ENCODE data around the gene TFCP2L1. TPM values are rescaled to one million over a fixed set of nuclear protein-coding genes. Genes with fewer than 3 reads are reported as not detected.

The TFCP2L1 gene
- total and polyA plus RNA-seq, 2 experiments from 2014 or later, result 0.94 to 6.4 TPM

GRCh38 chr2:121189661-121190381 is 95.2 kb downstream of the TFCP2L1 start:
- no peaks in the 10 kb centered on the region for H3K36me3 Mint-ChIP-seq (ENCODE audit: low read depth)
- Histone ChIP-seq H3K4me1 (ENCODE audit: insufficient read depth) (no peaks in the 10 kb centered on the region), H2AFZ (no peak overlapping the region), H3K27ac (ENCODE audit: low read depth) (no peak overlapping the region), H3K9me2 (ENCODE audit: insufficient read depth) (no peaks in the 10 kb centered on the region), H3K79me2 (replicated peaks; ENCODE audit: insufficient read depth) (no peaks in the 10 kb centered on the region), H4K20me1 (replicated peaks; ENCODE audit: insufficient read depth) (no peaks in the 10 kb centered on the region; the same call in 1 of the 2 replicates), H3K4me3 (no peak overlapping the region), H3K27me3 (ENCODE audit: insufficient read depth) (no peaks in the 10 kb centered on the region), H3F3A (replicated peaks; ENCODE audit: low read depth) (no peaks in the 10 kb centered on the region), H3K36me3 (ENCODE audit: insufficient read depth) (no peaks in the 10 kb centered on the region), H3K4me2 (no peak overlapping the region)
- H3K27me3 Mint-ChIP-seq (ENCODE audit: insufficient read depth, low read depth, poor library complexity), result peaks cover 18% of the 10 kb centered on the region
- H3K4me1 Mint-ChIP-seq, result peaks cover 6% of the 10 kb centered on the region
- H3K4me3 Mint-ChIP-seq, result no peak overlapping the region
- DNase-seq (ENCODE audit: low spot score) (no peak), ATAC-seq (no peak)
- H3K27ac Mint-ChIP-seq, result no peak overlapping the region
- TF ChIP-seq REST (IDR thresholded peaks at IDR 0.05; ENCODE audit: unreplicated experiment), result no peak
- no peaks in the 10 kb centered on the region for H3K9me3 Mint-ChIP-seq

GRCh38 chr2:121189011-121189410 is 96.0 kb downstream of the TFCP2L1 start:
- Histone ChIP-seq H4K20me1 (replicated peaks; ENCODE audit: insufficient read depth) (no peaks in the 10 kb centered on the region; the same call in 1 of the 2 replicates), H3K4me3 (no peak overlapping the region), H3K36me3 (ENCODE audit: insufficient read depth) (no peaks in the 10 kb centered on the region), H2AFZ (no peak overlapping the region), H3K27ac (ENCODE audit: low read depth) (no peak overlapping the region), H3K4me1 (ENCODE audit: insufficient read depth) (no peaks in the 10 kb centered on the region), H3K4me2 (no peak overlapping the region), H3F3A (replicated peaks; ENCODE audit: low read depth) (no peaks in the 10 kb centered on the region), H3K79me2 (replicated peaks; ENCODE audit: insufficient read depth) (no peaks in the 10 kb centered on the region), H3K27me3 (ENCODE audit: insufficient read depth) (no peaks in the 10 kb centered on the region), H3K9me2 (ENCODE audit: insufficient read depth) (no peaks in the 10 kb centered on the region)
- peaks cover 6% of the 10 kb centered on the region for H3K4me1 Mint-ChIP-seq
- H3K27ac Mint-ChIP-seq, result no peak overlapping the region
- TF ChIP-seq CTCF (conservative IDR thresholded peaks at IDR 0.05; ENCODE audit: low read depth in 2 of 2) (no peak), EZH2phosphoT487 (IDR thresholded peaks at IDR 0.05; ENCODE audit: unreplicated experiment) (no peak), JUNB (IDR thresholded peaks at IDR 0.05; ENCODE audit: unreplicated experiment) (no peak), ZNF114 (CRISPR knock-in tag; IDR thresholded peaks at IDR 0.05) (no peak), EZH2 (IDR thresholded peaks at IDR 0.05; ENCODE audit: low read depth, unreplicated experiment) (no peak), CREB1 (CRISPR knock-in tag; IDR thresholded peaks at IDR 0.05; ENCODE audit: low read depth) (no peak)
- peaks cover 18% of the 10 kb centered on the region for H3K27me3 Mint-ChIP-seq (ENCODE audit: insufficient read depth, low read depth, poor library complexity)
- DNase-seq (ENCODE audit: low spot score) (no peak), ATAC-seq (no peak)
- no peak overlapping the region for H3K4me3 Mint-ChIP-seq
- no peaks in the 10 kb centered on the region for H3K9me3 Mint-ChIP-seq
- H3K36me3 Mint-ChIP-seq (ENCODE audit: low read depth), result no peaks in the 10 kb centered on the region

All from GM23338 (cell line).